DOHH2 (cell line): ENCODE measurements around the gene PRDM15.

Experiments
- H3F3A ChIP-seq: fragments of 200-600 bp; sonication (generic), shearing (Covaris generic); 2 replicates; pipeline ENCODE4 v1.6.0; 2016; ENCODE audit warnings: antibody characterized with exemption, mild to moderate bottlenecking; ENCODE audit not compliant: control insufficient read depth, insufficient read depth
- H3K27ac ChIP-seq: fragments of 200-600 bp; sonication (generic); 2 replicates; pipeline ENCODE4 v1.5.1; 2014; ENCODE audit warnings: low read depth, mild to moderate bottlenecking, low read length, moderate library complexity
- H3K27me3 ChIP-seq: fragments of 200-600 bp; sonication (generic); 2 replicates; pipeline ENCODE4 v1.6.1; 2014; ENCODE audit warnings: mild to moderate bottlenecking, low read length, mixed read lengths; ENCODE audit not compliant: control insufficient read depth
- H3K36me3 ChIP-seq: fragments of 200-600 bp; sonication (generic); 2 replicates; pipeline ENCODE4 v1.6.1; 2014; ENCODE audit warnings: mild to moderate bottlenecking, low read length, moderate library complexity, mixed read lengths; ENCODE audit not compliant: control insufficient read depth
- H3K4me1 ChIP-seq: fragments of 200-600 bp; sonication (generic); 2 replicates; pipeline ENCODE4 v1.6.1; 2014; ENCODE audit warnings: mild to moderate bottlenecking, low read length, mixed read lengths; ENCODE audit not compliant: control insufficient read depth
- H3K4me2 ChIP-seq: fragments of 200-600 bp; sonication (generic); 2 replicates; pipeline ENCODE4 v1.6.0; 2014; ENCODE audit warnings: mild to moderate bottlenecking, low read length, moderate library complexity
- H3K4me3 ChIP-seq: fragments of 200-600 bp; sonication (generic); 2 replicates; pipeline ENCODE4 v1.5.1; 2014; ENCODE audit warnings: mild to moderate bottlenecking, low read length, mixed read lengths
- H3K79me2 ChIP-seq: fragments of 200-600 bp; sonication (generic); 2 replicates; pipeline ENCODE4 v1.6.1; 2014; ENCODE audit warnings: mild to moderate bottlenecking, low read length, mixed read lengths; ENCODE audit not compliant: control insufficient read depth
- H3K9me2 ChIP-seq: fragments of 200-600 bp; sonication (generic); replicated peaks from 2 replicates; pipeline ENCODE4 v1.6.1; 2014; ENCODE audit warnings: mild to moderate bottlenecking, low read length, mixed read lengths; ENCODE audit not compliant: control insufficient read depth
- H3K9me3 ChIP-seq: fragments of 200-600 bp; sonication (generic); 2 replicates; pipeline ENCODE4 v1.6.1; 2014; ENCODE audit warnings: antibody characterized with exemption, low read length, mixed read lengths; ENCODE audit not compliant: control insufficient read depth, insufficient read depth
- H4K20me1 ChIP-seq: fragments of 200-600 bp; sonication (generic); 2 replicates; pipeline ENCODE4 v1.6.0; 2014; ENCODE audit warnings: low read depth, mild to moderate bottlenecking, antibody characterized with exemption, low read length, moderate library complexity; ENCODE audit not compliant: control insufficient read depth, insufficient read depth
- CTCF ChIP-seq: fragments of 200-600 bp; sonication (generic); IDR thresholded peaks from one replicate; pipeline ENCODE4 v1.5.1; 2014; ENCODE audit warnings: antibody characterized with exemption, mild to moderate bottlenecking, low read depth, low read length; ENCODE audit not compliant: poor library complexity, severe bottlenecking
- EZH2phosphoT487 ChIP-seq: fragments of 200-600 bp; sonication (generic); IDR thresholded peaks from 2 replicates; pipeline ENCODE4 v1.6.1; 2017; ENCODE audit warnings: borderline replicate concordance, mild to moderate bottlenecking, antibody characterized with exemption, low read length, moderate library complexity, mixed read lengths

Gene PRDM15

GRCh38 chr21:41808846-41809245 is 70.3 kb downstream of the PRDM15 start:
- Histone ChIP-seq H3K79me2 (peaks cover 76% of the 10 kb centered on the region), H3K9me2 (no peaks in the 10 kb centered on the region), H3K4me1 (no peaks in the 10 kb centered on the region), H3K27ac (no peak overlapping the region), H3K27me3 (no peaks in the 10 kb centered on the region), H3K36me3 (peaks cover 88% of the 10 kb centered on the region), H3F3A (peaks cover 3% of the 10 kb centered on the region; the same call in 1 of the 2 replicates), H3K9me3 (no peaks in the 10 kb centered on the region), H3K4me2 (no peak overlapping the region), H3K4me3 (no peak overlapping the region), H4K20me1 (peaks cover 17% of the 10 kb centered on the region; the same call in 1 of the 2 replicates)
- no peak for TF ChIP-seq CTCF
- TF ChIP-seq EZH2phosphoT487, result no peak

- Histone ChIP-seq H3K4me1 (no peaks in the 10 kb centered on the region), H3K4me3 (no peak overlapping the region), H3K9me2 (no peaks in the 10 kb centered on the region), H3K9me3 (no peaks in the 10 kb centered on the region), H4K20me1 (peaks cover 17% of the 10 kb centered on the region; the same call in 1 of the 2 replicates), H3K4me2 (no peak overlapping the region), H3K36me3 (peaks cover 89% of the 10 kb centered on the region), H3K27me3 (no peaks in the 10 kb centered on the region), H3F3A (peaks cover 3% of the 10 kb centered on the region; the same call in 1 of the 2 replicates), H3K27ac (no peak overlapping the region), H3K79me2 (peaks cover 70% of the 10 kb centered on the region)
- no peak for TF ChIP-seq EZH2phosphoT487
- TF ChIP-seq CTCF, result no peak
Observed at GRCh38 chr21:41808094-41808493, 71.0 kb downstream of the PRDM15 start.

GRCh38 chr21:41806773-41807172 is 72.4 kb downstream of the PRDM15 start:
- Histone ChIP-seq H3K4me1 (no peaks in the 10 kb centered on the region), H3K27ac (no peak overlapping the region), H3K27me3 (no peaks in the 10 kb centered on the region), H3F3A (peaks cover 3% of the 10 kb centered on the region; the same call in 1 of the 2 replicates), H4K20me1 (peaks cover 17% of the 10 kb centered on the region; the same call in 1 of the 2 replicates), H3K9me3 (no peaks in the 10 kb centered on the region), H3K4me3 (no peak overlapping the region), H3K36me3 (peaks cover 89% of the 10 kb centered on the region), H3K4me2 (no peak overlapping the region), H3K9me2 (no peaks in the 10 kb centered on the region), H3K79me2 (peaks cover 56% of the 10 kb centered on the region)
- TF ChIP-seq EZH2phosphoT487, result no peak

- peaks cover 51% of the 10 kb centered on the region for H3K79me2 ChIP-seq
- H3K9me2 ChIP-seq, result no peaks in the 10 kb centered on the region
- no peak for TF ChIP-seq CTCF
- H3K27me3 ChIP-seq, result no peaks in the 10 kb centered on the region
- H3K4me1 ChIP-seq, result no peaks in the 10 kb centered on the region
- peaks cover 93% of the 10 kb centered on the region for H3K36me3 ChIP-seq
- peaks cover 17% of the 10 kb centered on the region; the same call in 1 of the 2 replicates for H4K20me1 ChIP-seq
- no peak overlapping the region for H3K4me2 ChIP-seq
- H3K4me3 ChIP-seq, result no peak overlapping the region
- peaks cover 3% of the 10 kb centered on the region; the same call in 1 of the 2 replicates for H3F3A ChIP-seq
- H3K9me3 ChIP-seq, result no peaks in the 10 kb centered on the region
- no peak overlapping the region for H3K27ac ChIP-seq
Observed at GRCh38 chr21:41805643-41806042, 73.5 kb downstream of the PRDM15 start.
